DMS114 treated with DMSO at 0.1 percent for 48 hours (cell line): ENCODE results near the gene ZNF609.

ENCODE experiments used
- DNase-seq: peaks from one replicate; lab custom pipeline; 2025; ENCODE audit not compliant: unreplicated experiment; lab: John Stamatoyannopoulos, UW

ZNF609 gene, protein sequence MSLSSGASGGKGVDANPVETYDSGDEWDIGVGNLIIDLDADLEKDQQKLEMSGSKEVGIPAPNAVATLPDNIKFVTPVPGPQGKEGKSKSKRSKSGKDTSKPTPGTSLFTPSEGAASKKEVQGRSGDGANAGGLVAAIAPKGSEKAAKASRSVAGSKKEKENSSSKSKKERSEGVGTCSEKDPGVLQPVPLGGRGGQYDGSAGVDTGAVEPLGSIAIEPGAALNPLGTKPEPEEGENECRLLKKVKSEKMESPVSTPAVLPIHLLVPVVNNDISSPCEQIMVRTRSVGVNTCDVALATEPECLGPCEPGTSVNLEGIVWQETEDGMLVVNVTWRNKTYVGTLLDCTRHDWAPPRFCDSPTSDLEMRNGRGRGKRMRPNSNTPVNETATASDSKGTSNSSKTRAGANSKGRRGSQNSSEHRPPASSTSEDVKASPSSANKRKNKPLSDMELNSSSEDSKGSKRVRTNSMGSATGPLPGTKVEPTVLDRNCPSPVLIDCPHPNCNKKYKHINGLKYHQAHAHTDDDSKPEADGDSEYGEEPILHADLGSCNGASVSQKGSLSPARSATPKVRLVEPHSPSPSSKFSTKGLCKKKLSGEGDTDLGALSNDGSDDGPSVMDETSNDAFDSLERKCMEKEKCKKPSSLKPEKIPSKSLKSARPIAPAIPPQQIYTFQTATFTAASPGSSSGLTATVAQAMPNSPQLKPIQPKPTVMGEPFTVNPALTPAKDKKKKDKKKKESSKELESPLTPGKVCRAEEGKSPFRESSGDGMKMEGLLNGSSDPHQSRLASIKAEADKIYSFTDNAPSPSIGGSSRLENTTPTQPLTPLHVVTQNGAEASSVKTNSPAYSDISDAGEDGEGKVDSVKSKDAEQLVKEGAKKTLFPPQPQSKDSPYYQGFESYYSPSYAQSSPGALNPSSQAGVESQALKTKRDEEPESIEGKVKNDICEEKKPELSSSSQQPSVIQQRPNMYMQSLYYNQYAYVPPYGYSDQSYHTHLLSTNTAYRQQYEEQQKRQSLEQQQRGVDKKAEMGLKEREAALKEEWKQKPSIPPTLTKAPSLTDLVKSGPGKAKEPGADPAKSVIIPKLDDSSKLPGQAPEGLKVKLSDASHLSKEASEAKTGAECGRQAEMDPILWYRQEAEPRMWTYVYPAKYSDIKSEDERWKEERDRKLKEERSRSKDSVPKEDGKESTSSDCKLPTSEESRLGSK (N-terminal part only)

DNA sequence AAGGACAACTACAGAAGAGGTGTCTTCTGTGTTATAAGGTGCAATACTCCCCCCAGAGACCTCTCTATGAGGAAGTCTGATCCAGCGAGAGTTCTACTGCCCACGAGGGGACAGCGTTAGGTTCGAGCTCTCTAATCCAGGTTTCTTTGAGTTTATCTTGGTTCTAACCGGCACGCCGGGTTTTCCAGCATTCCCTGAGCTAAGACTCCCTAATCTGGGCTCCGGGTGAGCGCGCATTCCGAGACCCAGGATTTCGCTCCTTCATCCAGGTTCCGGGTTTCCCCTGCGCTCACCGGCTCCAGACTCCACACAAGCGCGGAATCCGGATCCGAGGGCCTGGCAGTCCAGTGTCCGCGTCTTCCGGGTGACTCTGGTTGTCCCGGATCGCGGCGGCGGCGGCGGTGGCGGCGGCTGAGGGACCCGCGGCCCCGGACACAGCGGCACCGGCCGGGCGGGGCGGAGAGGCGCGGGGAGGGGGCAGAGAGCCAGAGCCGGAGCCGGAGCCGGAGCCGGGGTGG, at the start of gene ZNF609:
Gene ZNF609 (plus strand): TSS at position 373 of the 518 bp plus-strand sequence. CDS start 38,842 bp downstream, outside the sequence.
- DNase-seq: peak; percentile 86

DNA sequence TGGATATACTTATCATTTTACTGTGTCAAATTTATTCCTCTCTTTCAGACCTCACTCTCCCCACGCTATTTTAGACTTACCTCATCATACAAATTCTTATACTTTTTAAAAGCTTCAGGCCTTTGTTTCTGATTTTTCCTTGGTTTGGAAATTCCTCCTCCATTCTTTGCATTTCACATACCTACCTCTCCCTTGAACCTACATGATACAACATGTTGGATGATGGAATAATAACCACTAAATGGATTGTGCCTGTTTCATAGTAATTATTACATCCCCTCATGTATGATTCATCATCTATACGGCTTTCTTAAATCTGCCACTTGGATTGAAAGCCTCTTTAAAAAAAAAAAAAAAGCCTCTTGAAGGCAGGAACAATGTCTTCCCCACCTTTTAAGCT, 48.2 kb upstream of the ZNF609 start:
- no peak for DNase-seq

DNA sequence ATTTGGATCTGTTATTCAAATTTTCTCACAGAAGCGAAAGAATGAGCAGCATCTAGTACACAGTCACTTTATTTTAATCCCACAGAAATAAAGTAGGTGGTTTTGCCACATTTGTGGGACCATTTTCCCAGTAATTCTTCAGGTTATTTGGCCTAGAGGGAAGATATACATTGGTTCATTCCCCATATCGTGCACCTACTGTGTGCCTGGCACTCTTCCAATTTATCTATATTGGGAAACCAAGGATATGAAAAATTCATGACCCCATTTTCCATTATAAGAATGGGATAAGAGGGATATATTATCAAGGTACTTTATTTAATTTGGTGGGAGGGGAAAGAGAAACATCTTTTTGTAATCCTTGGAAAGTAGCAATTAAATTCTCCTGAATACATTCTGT, 37.7 kb upstream of the ZNF609 start:
- DNase-seq: no peak

DNA sequence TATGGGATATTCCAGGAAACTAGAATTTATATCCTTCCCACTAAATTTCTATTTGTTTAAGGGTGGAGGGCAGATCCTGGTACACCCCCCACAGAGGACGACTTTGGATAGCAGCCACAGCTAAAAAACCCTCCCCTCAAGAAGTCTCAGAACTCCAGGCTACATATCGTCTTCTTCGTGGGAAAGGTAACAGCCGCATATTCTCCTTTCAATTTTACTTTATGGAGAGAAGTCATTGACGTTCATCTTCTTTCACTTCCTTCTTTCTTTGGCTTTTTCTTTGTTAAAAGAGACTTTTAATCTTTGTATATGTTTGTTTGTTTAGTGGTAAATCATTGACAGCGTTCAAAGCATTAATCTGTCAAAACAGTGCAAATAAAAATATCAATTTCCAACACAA, 36.4 kb upstream of the ZNF609 start:
- DNase-seq: no peak

DNA sequence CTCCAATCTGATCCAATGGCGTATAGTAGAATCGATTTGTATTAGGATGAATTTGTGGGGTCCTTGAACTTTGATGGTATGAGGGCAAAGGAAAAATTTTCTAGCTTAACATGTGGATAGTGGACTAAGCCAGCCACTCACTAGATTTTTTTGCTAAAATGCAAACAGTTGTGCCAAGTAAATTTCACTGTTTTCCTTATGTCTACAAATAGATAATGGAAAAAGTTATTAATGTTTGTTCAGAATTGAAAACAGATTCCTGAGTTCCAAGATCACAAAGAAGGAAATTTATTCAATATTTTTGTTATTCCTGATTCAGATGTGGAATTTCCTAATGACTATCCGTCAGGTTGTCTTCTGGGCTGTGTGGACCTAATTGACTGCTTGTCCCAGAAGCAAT, 35.2 kb upstream of the ZNF609 start:
- DNase-seq: no peak

DNA sequence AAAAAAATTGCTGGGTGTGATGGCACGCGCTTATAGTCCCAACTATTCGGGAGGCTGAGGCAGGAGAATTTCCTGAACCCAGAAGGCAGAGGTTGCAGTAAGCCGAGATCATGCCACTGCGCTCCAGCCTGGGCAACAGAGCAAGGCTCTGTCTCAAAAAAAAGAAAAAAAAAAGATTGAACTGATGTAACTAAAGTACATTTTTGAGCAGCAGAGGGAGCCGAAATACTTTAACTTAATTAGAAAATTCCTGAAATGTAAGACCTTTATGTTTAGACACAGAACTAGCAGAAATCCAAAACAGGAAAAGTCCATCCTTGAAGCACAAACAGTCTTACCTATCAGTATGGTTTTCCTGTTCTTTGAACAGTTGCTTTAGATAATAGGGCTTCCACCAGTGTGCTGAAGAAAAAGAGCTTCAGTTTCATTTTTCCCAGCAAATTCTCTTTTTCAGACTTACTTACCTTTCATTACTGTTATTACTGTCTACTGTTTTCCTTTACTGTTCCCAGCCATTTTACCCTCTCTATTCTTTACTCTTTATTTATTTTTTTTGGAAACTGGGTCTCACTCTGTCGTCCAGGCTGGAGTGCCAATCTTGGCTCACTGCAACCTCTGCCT, 33.4 kb upstream of the ZNF609 start:
- peak; percentile 47 for DNase-seq

DNA sequence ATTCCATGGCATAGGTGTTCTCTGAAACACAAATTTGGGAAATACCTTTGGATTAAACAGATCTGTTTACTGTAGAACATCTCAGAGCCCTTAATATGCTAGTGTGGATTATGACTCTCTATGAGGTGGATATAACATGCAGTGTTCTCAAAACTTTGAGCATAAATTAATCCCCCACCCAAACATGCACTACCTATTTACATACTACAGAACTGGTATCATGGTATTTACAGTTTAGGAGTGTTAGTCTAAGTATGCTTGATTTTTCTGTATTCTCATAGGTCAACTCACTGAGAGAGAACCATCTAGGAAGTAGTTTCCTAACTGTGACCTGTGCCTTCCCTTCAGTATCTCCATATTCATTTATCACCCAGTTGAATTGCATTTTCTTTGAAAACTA, 30.9 kb upstream of the ZNF609 start:
- no peak for DNase-seq

DNA sequence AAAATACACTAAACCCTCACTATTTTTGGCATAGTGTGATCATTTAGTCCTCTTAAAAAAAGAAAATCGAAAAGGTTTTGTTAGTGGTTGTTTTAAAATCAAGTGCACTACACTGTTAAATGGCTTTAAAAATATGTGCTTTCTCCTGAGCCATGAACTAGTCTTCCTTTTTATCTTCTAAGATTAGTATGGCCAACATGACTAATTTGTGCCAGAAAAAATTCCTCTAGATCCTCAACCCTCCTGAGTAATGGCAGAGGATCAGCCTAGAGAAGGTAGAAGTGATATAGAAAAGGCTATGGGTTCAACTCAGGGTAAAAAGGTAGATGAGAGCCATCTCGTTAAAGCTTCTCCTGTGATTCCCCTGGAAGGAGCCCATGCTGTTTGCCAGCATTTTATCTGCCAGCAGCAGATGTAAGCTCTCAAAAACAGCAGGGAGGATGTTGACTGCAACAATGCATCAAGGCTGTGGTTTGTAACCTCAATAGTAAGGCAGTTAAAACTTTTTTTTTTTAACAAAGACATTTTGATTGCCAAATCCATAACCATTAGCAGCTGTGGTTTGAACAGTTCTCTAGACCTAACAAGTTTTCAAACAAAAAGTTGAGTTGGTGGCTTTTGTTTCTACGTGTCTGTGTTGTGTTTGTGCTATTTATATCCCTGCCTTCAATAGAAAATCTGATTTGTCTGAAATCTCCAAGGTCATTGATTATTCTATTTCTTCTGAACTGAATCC, 30.2 kb upstream of the ZNF609 start:
- DNase-seq: no peak

DNA sequence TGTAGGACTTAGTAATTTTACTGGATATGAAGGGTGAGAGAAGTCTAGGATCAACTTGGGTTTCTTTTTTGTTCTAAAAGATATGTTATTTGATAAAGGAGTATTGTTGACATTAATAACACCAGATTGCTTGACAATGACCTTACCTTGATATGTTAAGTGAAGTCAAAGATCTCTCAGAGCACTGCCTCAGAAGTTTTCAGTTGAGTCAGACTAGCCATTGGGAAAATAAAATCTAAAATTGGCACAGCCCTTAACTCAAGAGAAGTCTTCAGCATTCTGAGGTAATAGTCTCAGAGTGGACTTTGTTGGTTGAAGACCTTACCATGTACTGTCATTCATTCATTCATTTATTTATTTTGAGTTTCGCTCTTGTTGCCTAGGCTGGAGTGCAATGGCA, 22.4 kb upstream of the ZNF609 start:
- no peak for DNase-seq

DNA sequence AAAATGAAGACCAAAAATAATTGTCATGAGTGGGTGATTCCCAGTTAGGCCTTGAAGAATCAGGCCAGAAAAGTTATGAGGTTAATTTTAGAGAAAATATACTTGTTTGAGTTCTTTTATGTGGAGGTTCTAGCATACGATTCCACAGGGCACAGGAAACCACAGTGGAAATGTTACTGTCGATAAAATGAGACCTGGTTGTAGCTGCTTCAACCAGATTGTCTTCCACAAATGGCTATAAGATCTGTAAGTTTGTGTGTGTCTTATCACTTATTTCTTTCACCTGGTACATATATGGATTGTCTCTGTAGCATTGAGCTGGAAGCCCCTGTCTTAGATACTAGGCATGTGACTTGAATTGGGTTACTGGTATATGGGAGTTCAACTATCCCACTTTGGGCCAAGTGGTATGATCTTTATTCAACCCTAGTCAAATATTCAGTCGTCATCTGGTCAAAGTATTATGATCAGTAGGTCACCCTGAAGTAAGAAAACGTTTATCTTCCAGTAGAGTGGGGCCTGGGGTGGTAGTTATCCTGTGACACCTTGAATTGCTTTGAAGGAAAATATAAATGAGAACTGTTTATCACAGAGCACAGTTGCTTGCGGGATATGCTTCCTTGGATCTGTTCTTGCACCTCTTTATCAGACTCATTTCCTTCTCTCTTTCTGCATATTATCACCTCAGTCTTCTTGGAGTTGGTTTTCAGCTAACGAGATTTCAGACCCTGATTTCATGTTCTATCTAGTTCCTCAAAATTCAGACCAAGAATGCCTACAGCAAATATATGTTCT, 21.5 kb upstream of the ZNF609 start:
- no peak for DNase-seq

DNA sequence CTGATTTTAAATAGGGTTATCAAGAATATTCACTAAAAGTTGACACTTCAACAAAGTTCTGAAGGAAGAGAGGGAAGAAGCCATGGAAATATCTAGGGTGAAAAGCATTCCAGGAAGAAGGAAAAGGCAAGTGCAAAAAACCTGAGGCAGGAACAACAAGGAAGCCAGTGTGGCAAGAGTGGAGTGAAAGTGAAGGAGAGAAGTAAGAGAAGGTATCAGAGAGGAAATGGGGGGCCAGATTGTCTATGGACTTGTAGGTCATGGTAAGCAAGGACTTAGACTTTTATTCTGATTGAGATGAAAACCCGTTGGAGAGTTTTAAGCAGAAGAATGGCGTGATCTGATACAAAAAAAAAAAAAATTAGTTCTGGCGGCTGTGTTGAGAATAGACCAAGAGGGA, 18.5 kb upstream of the ZNF609 start:
- DNase-seq: no peak

DNA sequence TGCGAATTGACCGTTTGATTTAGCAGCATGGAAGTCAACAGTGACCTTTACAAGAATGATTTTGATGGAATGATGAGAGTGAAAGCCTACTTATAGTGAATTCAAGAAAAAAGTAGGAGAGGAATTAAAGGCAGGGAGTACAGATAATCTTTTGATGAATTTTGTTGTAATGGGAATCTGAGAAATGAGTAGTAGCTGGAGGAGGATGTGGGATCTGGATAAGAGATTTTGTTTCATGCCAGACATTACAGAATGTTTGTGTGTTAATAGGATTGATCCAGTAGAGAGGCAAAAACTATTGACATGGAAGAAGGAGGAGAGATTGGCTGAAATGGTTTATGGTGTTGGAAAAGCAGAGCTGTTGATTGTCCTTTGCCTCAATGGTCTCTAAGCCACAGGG, 17.4 kb upstream of the ZNF609 start:
- DNase-seq: no peak

DNA sequence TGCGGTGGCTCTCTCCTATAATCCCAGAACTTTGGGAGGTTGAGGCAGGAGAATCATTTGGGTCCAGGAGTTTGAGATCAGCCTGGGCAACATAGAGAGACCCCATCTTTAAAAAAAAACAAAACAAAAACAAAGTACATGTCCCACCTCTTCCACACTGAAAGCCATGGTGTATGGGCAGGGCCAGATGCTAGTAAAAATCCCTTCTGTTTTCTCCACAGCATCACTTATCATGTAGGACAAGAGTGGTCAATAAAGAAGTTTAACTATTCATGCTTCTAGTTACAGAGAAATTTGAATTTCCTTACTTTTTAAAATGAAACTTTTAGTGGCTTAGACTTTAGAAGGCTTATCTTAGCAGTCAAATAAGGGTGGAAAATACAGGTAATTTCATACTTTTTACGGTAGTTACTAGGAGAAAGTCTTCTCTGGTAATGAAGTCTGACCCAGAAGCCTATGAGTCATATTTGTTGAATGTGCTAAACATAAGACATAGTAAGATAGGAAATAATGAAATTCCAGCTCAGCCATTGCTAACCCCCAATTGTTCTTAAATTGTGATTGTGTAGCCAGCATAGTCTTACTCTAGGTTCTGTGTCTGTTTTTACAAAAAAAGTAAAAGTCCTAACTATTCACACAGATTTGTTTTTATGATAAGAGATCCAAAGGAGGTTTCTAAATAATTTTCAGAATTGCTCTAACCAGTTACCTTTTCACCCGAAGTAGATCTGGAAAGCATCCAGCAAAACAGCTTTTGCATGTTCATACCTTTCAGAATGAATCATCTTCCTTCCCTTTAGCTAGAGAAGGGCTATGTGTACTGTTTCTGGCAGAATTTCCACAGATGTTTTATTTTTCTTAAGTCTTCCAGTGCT, 16.4 kb upstream of the ZNF609 start:
- DNase-seq: no peak

DNA sequence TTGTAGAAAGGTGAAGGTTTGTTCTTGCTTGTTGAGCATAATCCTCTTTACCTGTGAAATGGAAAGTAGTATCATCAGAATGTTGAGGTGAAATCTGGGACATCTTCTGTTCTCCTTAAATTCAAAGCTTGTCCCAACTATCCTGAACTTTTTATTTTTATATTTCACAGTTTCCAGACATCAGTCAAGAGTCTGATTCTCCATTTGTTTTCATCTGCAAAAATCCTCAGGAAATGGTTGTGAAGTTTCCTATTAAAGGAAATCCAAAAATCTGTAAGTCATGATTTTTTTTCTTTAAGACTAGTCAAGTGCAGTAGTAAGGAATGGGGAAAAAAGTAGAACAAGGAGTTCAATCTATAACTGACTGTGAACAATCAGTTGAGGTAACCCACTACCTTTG, 15.5 kb upstream of the ZNF609 start:
- DNase-seq: no peak

DNA sequence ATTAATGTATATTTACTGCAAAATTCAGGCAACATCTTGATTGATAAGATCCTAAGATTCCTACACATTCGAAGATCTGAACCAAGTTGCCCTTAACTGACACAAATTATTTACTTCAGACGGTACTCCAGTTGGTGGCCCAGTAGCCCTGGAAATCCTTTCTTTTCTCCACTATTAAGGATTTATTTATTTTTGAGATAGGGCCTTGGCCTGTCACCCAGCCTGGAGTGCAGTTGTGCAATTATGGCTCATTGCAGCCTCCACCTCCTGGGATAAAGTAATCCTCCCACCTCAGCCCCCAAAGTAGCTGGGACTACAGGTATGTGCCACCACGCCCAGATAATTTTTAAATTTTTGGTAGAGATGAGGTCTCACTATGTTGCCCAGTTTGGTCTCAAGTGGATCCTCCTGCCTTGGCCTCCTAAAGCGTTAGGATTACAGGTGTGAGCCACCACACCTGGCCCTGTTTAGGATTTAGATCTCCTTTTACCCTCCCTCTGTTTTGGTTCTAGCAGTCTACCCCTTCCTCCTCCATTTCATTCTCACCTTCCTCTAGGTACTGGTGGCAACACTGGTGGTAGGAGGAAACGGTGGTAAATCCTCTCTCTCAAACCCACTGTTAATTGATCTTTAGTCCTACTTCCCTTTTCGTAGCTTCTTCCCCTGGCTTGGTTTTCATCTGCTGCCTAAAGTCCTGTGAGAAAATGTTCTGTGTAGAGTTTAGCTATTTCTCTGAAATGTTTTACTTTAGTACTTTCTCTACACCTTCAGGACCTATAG, 12.7 kb upstream of the ZNF609 start:
- no peak for DNase-seq

DNA sequence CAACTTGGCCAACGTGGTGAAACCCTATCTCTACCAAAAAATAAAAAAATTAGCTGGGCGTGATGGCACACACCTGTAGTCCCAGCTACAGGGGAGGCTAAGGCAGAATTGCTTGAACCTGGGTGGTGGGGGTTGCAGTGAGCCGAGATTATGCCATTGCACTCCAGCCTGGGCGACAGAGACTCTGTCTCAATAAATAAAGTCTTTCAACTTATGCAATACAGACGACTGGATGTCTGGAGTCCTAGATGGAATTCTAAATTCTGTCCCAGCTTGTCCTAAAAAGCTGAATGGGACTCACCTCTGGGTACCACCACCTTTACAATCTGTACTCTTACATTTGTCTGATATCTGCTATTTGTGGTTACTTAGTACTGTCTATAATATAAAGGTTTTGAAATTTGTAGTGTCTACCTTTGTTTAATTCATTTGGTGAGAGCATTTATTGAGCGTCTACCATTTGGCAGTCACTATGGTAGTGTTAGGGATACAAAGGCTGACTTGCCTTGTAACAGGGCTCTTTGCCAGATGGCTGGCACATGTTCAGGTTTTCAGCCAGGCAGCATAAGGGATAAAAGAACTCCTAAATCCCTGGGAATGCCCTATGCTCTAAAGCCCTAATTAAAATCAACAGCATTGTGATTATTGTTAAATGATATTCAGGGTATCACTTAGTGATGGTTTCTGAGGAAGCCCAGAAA, 7.2 kb upstream of the ZNF609 start:
- no peak for DNase-seq

DNA sequence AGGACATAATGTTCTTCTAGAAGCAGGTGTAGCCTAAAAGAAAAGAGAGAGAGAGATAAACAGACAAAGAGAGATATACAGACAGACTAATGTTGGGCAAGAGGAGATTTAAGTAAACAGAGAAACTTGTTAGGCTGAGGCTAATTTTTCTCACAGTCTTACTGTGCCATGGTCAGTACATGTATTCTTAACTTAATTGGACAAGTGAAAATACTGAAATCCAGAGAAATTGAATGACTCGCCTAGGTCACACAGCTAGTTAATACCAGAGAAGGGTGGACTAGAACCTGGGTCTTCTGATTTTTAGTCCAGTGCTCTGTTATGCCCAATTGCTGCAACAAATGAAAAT, 6.7 kb upstream of the ZNF609 start:
- DNase-seq: no peak
